Measurements from ENCODE around the gene PPDPF.

- TF ChIP-seq EZH2 (optimal IDR thresholded peaks at IDR 0.05; ENCODE audit: low read depth, low read length) (no peak), EZH2phosphoT487 (IDR thresholded peaks at IDR 0.05; ENCODE audit: low read length) (no peak)
- TF ChIP-seq, protein P1, sequence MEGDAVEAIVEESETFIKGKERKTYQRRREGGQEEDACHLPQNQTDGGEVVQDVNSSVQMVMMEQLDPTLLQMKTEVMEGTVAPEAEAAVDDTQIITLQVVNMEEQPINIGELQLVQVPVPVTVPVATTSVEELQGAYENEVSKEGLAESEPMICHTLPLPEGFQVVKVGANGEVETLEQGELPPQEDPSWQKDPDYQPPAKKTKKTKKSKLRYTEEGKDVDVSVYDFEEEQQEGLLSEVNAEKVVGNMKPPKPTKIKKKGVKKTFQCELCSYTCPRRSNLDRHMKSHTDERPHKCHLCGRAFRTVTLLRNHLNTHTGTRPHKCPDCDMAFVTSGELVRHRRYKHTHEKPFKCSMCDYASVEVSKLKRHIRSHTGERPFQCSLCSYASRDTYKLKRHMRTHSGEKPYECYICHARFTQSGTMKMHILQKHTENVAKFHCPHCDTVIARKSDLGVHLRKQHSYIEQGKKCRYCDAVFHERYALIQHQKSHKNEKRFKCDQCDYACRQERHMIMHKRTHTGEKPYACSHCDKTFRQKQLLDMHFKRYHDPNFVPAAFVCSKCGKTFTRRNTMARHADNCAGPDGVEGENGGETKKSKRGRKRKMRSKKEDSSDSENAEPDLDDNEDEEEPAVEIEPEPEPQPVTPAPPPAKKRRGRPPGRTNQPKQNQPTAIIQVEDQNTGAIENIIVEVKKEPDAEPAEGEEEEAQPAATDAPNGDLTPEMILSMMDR (IDR thresholded peaks at IDR 0.05; ENCODE audit: low read length): no peak
Observed at GRCh38 chr20:63568170-63568981, 47.8 kb downstream of the PPDPF start.

All from MM.1S (cell line).